A549 (cell line): ENCODE measurements around the gene WIPF3. TPM values are rescaled to one million over a fixed set of nuclear protein-coding genes. Genes with fewer than 3 reads are reported as not detected.

Experiments
- ATAC-seq, 2 experiments: fragments of 200-7000 bp in 1 of 2; fragments of >200 bp in 1 of 2; cut with Nextera tagmentation in 1 of 2; cut with Tn5 transposase in 1 of 2; 3 replicates each; pipeline versions ENCODE4 v1.8.0 to v1.9.1; 2018 to 2020; ENCODE audit warnings: mild to moderate bottlenecking in 1 of 2, moderate library complexity in 1 of 2
- CTCF ChIA-PET: fragments of 300-600 bp; sonication (Branson Sonifier 250); formaldehyde crosslinking; extraction: SDS; loops from one replicate; lab custom pipeline; 2021; ENCODE audit warnings: antibody characterized with exemption, inconsistent platforms; lab: Yijun Ruan, JAX
- POLR2A ChIA-PET: fragments of 350-600 bp; formaldehyde crosslinking; extraction: SDS; loops from one replicate; lab custom pipeline; 2021; ENCODE audit warnings: antibody characterized with exemption, inconsistent platforms; lab: Yijun Ruan, JAX
- DNase-seq, 2 experiments: peaks; one replicate each; pipeline versions ENCODE4 v3.0.0 to v3.0.0-alpha.2; 2011 to 2016; ENCODE audit warnings: low read depth in 1 of 2, low spot score in 1 of 2
- FAIRE-seq: peaks from 2 replicates; lab custom pipeline; 2011; peaks lifted over from hg19 to GRCh38; lab: Jason Lieb, UNC
- H3K27ac ChIP-seq, 2 experiments: fragments of >200 bp; sonication (Bioruptor Twin); formaldehyde crosslinking; 3 replicates each; pipeline ENCODE4 v1.5.1; 2016 to 2017
- H3K4me1 ChIP-seq: fragments of >200 bp; sonication (Bioruptor Twin); formaldehyde crosslinking; 3 replicates; pipeline ENCODE4 v1.6.1; 2016
- H3K4me2 ChIP-seq: fragments of >200 bp; sonication (Bioruptor Twin); formaldehyde crosslinking; 3 replicates; pipeline ENCODE4 v1.6.1; 2016
- H3K4me3 ChIP-seq: fragments of >200 bp; sonication (Bioruptor Twin); formaldehyde crosslinking; 3 replicates; pipeline ENCODE4 v1.5.1; 2016
- H3K9me3 ChIP-seq: fragments of >200 bp; sonication (Bioruptor Twin); formaldehyde crosslinking; 3 replicates; pipeline ENCODE4 v1.6.1; 2016
- BHLHE40 ChIP-seq: IDR thresholded peaks from 2 replicates; pipeline ENCODE4 v1.6.1; 2012; ENCODE audit warnings: low read depth, low read length, inconsistent platforms
- CBX2 ChIP-seq: fragments of 200-600 bp; sonication (generic); IDR thresholded peaks from 2 replicates; pipeline ENCODE4 v1.6.1; 2016; ENCODE audit warnings: low read depth, mild to moderate bottlenecking, borderline replicate concordance
- CBX8 ChIP-seq: fragments of 200-600 bp; sonication (generic); IDR thresholded peaks from 2 replicates; pipeline ENCODE4 v1.6.1; 2016
- CEBPB ChIP-seq, 2 experiments: fragments of >200 bp in 1 of 2; sonication (Bioruptor Twin) in 1 of 2; formaldehyde crosslinking in 1 of 2; IDR thresholded peaks; 2 replicates each; pipeline ENCODE4 v1.6.1; 2012 to 2016
- CHD4 ChIP-seq: fragments of 200-600 bp; sonication (generic); IDR thresholded peaks from 2 replicates; pipeline ENCODE4 v1.6.1; 2016; ENCODE audit warnings: antibody characterized with exemption, mild to moderate bottlenecking, borderline replicate concordance
- ESRRA ChIP-seq: fragments of 150-350 bp; IDR thresholded peaks from 2 replicates; pipeline ENCODE4 v1.6.1; 2014; ENCODE audit warnings: mild to moderate bottlenecking, low read length, borderline replicate concordance
- FOXS1 ChIP-seq: fragments of 250-450 bp; sonication (Bioruptor Pico); IDR thresholded peaks from 2 replicates; pipeline ENCODE4 v1.5.0; 2020; ENCODE audit warnings: mild to moderate bottlenecking, moderate library complexity
- HEYL ChIP-seq: fragments of 250-450 bp; sonication (Bioruptor Pico); IDR thresholded peaks from 2 replicates; pipeline ENCODE4 v1.8.0; 2021; ENCODE audit warnings: mild to moderate bottlenecking, moderate library complexity
- HOXA7 ChIP-seq: fragments of 250-450 bp; sonication (Bioruptor Pico); IDR thresholded peaks from 2 replicates; pipeline ENCODE4 v1.5.0; 2020; ENCODE audit warnings: mild to moderate bottlenecking, moderate library complexity
- HOXB13 ChIP-seq: fragments of 250-450 bp; sonication (Bioruptor Pico); IDR thresholded peaks from 2 replicates; pipeline ENCODE4 v1.5.0; 2020; ENCODE audit warnings: low read depth, mild to moderate bottlenecking, moderate library complexity
- HOXB5 ChIP-seq: fragments of 250-450 bp; sonication (Bioruptor Pico); IDR thresholded peaks from 2 replicates; pipeline ENCODE4 v1.5.0; 2020; ENCODE audit warnings: mild to moderate bottlenecking, moderate library complexity
- JUN ChIP-seq, 2 experiments: fragments of >200 bp; sonication (Bioruptor Twin); formaldehyde crosslinking; IDR thresholded peaks; 2 replicates in 1 of 2; 3 replicates in 1 of 2; pipeline ENCODE4 v1.6.1; 2016 to 2017
- KDM1A ChIP-seq: fragments of 200-600 bp; sonication (generic); IDR thresholded peaks from 2 replicates; pipeline ENCODE4 v1.6.1; 2016; ENCODE audit warnings: low read depth, mild to moderate bottlenecking
- MAFK ChIP-seq: fragments of 450-650 bp; IDR thresholded peaks from 2 replicates; pipeline ENCODE4 v1.6.1; 2014; ENCODE audit not compliant: partially characterized antibody
- MAZ ChIP-seq: fragments of 150-350 bp; IDR thresholded peaks from 2 replicates; pipeline ENCODE4 v1.6.1; 2014; ENCODE audit warnings: antibody characterized with exemption, low read depth, low read length, borderline replicate concordance
- MYC ChIP-seq: IDR thresholded peaks from 2 replicates; pipeline ENCODE4 v1.6.1; 2012; ENCODE audit warnings: mild to moderate bottlenecking, inconsistent platforms, low read length, improper control_type of control experiment, borderline replicate concordance
- NFE2L2 ChIP-seq: fragments of 150-350 bp; conservative IDR thresholded peaks from 2 replicates; pipeline ENCODE4 v1.6.1; 2014; ENCODE audit warnings: low read length
- NPAS2 ChIP-seq: fragments of 250-450 bp; sonication (Bioruptor Pico); IDR thresholded peaks from 2 replicates; pipeline ENCODE4 v1.8.0; 2022; ENCODE audit warnings: mild to moderate bottlenecking, moderate library complexity, borderline replicate concordance
- NR3C1 ChIP-seq: fragments of >200 bp; sonication (Bioruptor Twin); formaldehyde crosslinking; IDR thresholded peaks from 3 replicates; pipeline ENCODE4 v1.6.1; 2017
- POLR2AphosphoS2 ChIP-seq: conservative IDR thresholded peaks from 2 replicates; pipeline ENCODE4 v1.6.1; 2012; ENCODE audit warnings: low read length, improper control_type of control experiment, inconsistent platforms
- RARB ChIP-seq: fragments of 250-450 bp; sonication (Bioruptor Pico); IDR thresholded peaks from 2 replicates; pipeline ENCODE4 v1.8.0; 2021; ENCODE audit warnings: mild to moderate bottlenecking, moderate library complexity
- RCOR1 ChIP-seq: fragments of 150-350 bp; IDR thresholded peaks from 2 replicates; pipeline ENCODE4 v1.6.1; 2014; ENCODE audit warnings: antibody characterized with exemption, low read length, low read depth
- SREBF2 ChIP-seq: fragments of 450-650 bp; IDR thresholded peaks from 2 replicates; pipeline ENCODE4 v1.6.1; 2014; ENCODE audit warnings: mild to moderate bottlenecking, moderate library complexity
- TP53 ChIP-seq: fragments of 250-450 bp; sonication (Bioruptor Pico); IDR thresholded peaks from 2 replicates; pipeline ENCODE4 v1.5.0; 2021; ENCODE audit warnings: mild to moderate bottlenecking, moderate library complexity
- ZSCAN20 ChIP-seq: fragments of 250-450 bp; sonication (Bioruptor Pico); IDR thresholded peaks from 2 replicates; pipeline ENCODE4 v1.8.0; 2022; ENCODE audit warnings: mild to moderate bottlenecking, moderate library complexity
- WGBS: methylation state at CpG from one replicate; pipeline ENCODE4 v1.1.6; 2017; ENCODE audit errors: missing lambda C conversion rate; 5-methylcytosine and 5-hydroxymethylcytosine counted together
- polyA plus RNA-seq, 4 experiments: library from polyadenylated mRNA; depleted of rRNA in 3 of 4; stranded (reverse); fragments of >200 nt; fragmentation: RNase III in 1 of 4; extraction: RNeasy Plus Mini Kit Qiagen cat#74134 plus additional on column Dnase treatment in 1 of 4; gene quantifications; 2 replicates in 3 of 4; 3 replicates in 1 of 4; pipeline ENCODE4 v1.2.3, GENCODE V29; 2011 to 2017
- TF ChIP-seq, protein P1 (sequence below): fragments of >200 bp; sonication (Bioruptor Twin); formaldehyde crosslinking; IDR thresholded peaks from 3 replicates; pipeline ENCODE4 v1.6.1; 2016
- TF ChIP-seq, protein P2 (sequence below): fragments of 250-450 bp; sonication (Bioruptor Pico); IDR thresholded peaks from 2 replicates; pipeline ENCODE4 v1.5.0; 2020; ENCODE audit warnings: low read depth, mild to moderate bottlenecking, moderate library complexity

WIPF3 gene
- polyA plus RNA-seq, 2 of the 4 experiments (the other 2 are of a cell fraction), result 0.10 to 0.30 TPM

DNA sequence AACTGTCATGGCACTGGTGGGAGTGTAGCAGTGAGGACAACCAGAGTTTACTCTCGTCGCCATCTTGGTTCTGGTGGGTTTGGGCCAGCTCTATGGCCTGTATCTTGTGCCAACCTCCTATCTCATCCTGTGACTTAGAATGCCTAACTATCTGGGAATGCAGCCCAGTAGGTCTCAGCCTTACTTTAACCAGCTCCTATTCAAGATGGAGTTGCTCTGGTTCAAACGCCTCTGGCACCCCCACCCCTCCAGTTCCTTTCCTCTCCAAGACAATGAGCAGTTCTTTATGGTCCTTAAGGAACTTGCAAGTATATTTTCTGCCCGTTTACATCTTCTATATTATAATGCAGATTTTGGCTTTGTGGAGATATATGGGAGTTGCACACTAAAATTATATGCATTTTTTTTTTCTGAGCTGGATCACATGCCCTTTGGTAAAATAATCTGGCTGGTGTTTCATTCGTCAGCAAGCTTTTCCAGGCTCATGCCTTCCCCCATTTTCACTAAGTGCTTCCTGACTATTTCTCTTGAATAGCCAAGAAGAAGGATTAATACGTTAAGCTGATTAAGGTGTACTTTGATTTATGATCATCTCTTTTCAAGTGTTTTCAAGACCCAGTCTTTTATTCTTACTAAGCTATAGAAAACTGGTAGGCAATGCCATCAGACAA lies 11.2 kb upstream of the WIPF3 start:
- FAIRE-seq (no peak), ATAC-seq (no peak), DNase-seq (no peak)
- TF ChIP-seq SREBF2 (no peak), KDM1A (no peak), HEYL (no peak), MAZ (no peak), BHLHE40 (no peak), NFE2L2 (no peak), MAFK (no peak), CEBPB (IDR thresholded peaks at IDR 0.05) (no peak), ESRRA (no peak), HOXA7 (no peak), ZSCAN20 (CRISPR knock-in tag) (no peak), HOXB13 (CRISPR knock-in tag) (no peak), CBX8 (no peak), NPAS2 (no peak), RCOR1 (no peak)
- Histone ChIP-seq H3K9me3 (no peaks in the 10 kb centered on the region), H3K27ac (no peak overlapping the region), H3K4me3 (no peak overlapping the region), H3K4me2 (no peak overlapping the region), H3K4me1 (no peaks in the 10 kb centered on the region)
- ChIA-PET POLR2A (no interaction called here), CTCF (interaction anchor here (1.4 to 2.2 kb wide), 2 partner anchors 11 to 25 kb away, joined by 3 to 7 read pairs; partner anchors contain the start of gene WIPF3)
- WGBS, result 36% methylated on average over 6 of the region's 6 CpGs

DNA sequence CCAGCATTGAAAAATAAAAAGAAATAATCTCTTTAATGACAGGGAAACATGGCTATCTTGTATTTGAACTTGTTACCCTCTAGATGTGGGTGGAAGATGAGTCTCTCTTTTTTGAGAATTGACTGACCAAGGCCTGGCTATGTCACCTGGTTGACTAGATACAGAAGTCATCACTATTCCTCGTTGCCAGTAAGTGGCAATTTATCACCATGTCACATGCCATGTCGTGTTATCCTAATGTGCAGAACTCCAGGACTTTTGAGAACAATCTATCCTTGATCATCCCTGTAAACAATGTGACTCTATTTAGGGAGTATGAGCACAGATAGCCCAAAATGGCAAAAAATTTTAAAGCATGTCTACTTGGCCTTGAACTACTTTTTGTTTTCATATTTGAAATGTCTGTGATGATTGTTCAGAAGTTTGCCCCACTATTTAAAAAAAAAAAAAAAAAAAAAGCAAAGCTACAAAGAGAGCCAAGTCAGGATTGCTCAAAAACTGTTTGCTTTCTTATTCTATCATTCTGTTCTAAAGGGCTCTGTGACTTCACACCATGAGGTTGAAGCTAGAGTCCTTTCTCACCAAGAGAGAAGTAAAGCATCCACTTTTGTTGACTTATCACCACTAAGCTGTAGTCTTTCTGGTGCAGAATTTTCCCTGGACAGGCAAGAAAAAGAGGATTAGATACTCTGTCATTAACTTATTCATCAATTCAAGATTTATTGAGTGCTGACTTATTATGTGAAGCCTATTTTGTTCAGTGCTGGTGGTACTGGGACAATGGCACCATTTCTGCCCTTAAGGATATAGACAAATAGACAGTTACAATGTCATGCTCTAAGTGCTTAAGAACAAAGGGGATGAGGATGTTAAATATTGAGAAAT lies 10.4 kb upstream of the WIPF3 start:
- DNase-seq (no peak), FAIRE-seq (no peak), ATAC-seq (no peak)
- no peak for TF ChIP-seq NPAS2
- no peak for TF ChIP-seq ESRRA
- no peak for TF ChIP-seq RARB
- no peak for TF ChIP-seq CBX2
- no peak for TF ChIP-seq CBX8
- TF ChIP-seq, protein P1, sequence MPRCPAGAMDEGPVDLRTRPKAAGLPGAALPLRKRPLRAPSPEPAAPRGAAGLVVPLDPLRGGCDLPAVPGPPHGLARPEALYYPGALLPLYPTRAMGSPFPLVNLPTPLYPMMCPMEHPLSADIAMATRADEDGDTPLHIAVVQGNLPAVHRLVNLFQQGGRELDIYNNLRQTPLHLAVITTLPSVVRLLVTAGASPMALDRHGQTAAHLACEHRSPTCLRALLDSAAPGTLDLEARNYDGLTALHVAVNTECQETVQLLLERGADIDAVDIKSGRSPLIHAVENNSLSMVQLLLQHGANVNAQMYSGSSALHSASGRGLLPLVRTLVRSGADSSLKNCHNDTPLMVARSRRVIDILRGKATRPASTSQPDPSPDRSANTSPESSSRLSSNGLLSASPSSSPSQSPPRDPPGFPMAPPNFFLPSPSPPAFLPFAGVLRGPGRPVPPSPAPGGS, result no peak
- no peak for TF ChIP-seq CEBPB (IDR thresholded peaks at IDR 0.05)
- TF ChIP-seq, protein P2, sequence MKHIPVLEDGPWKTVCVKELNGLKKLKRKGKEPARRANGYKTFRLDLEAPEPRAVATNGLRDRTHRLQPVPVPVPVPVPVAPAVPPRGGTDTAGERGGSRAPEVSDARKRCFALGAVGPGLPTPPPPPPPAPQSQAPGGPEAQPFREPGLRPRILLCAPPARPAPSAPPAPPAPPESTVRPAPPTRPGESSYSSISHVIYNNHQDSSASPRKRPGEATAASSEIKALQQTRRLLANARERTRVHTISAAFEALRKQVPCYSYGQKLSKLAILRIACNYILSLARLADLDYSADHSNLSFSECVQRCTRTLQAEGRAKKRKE (CRISPR knock-in tag), result no peak
- no peak for TF ChIP-seq NR3C1
- no peak for TF ChIP-seq MYC
- no peak for TF ChIP-seq POLR2AphosphoS2
- no peak for TF ChIP-seq CHD4
- TF ChIP-seq BHLHE40, result no peak
- no peak for TF ChIP-seq JUN (IDR thresholded peaks at IDR 0.05)
- TF ChIP-seq HOXB5 (CRISPR knock-in tag), result no peak
- TF ChIP-seq MAZ, result no peak
- TF ChIP-seq NFE2L2, result no peak
- no peak for TF ChIP-seq TP53
- TF ChIP-seq FOXS1, result no peak
- no peak for TF ChIP-seq MAFK
- Histone ChIP-seq H3K9me3 (no peaks in the 10 kb centered on the region), H3K4me3 (no peak overlapping the region), H3K4me1 (no peaks in the 10 kb centered on the region), H3K4me2 (no peak overlapping the region), H3K27ac (no peak overlapping the region)
- 24% methylated on average over 2 of the region's 2 CpGs for WGBS
- CTCF ChIA-PET, result interaction anchor here (0.6 to 1.4 kb wide), 3 partner anchors 18 to 82 kb away, joined by 3 to 4 read pairs (median 3); no protein-coding TSS in a partner anchor
- POLR2A ChIA-PET, result no interaction called here
